HAP-1 (cell line): ENCODE measurements around the gene FAM222B.
"Not testable (repeated sequence)": the region's sequence is repeated elsewhere in the genome, so short reads cannot be mapped to it uniquely, and the experiment has no call there.

Source experiments
- DNase-seq, 2 experiments: peaks; one replicate each; pipeline ENCODE4 v3.0.0-alpha.2; 2016 to 2020; ENCODE audit warnings: low spot score in 2 of 2
- H3K27me3 ChIP-seq: fragments of 250-450 bp; sonication (Bioruptor Pico); 2 replicates; pipeline ENCODE4 v1.5.1; 2020; ENCODE audit warnings: low read depth, mild to moderate bottlenecking, moderate library complexity
- H3K36me3 ChIP-seq: fragments of 250-450 bp; sonication (Bioruptor Pico); replicated peaks from 2 replicates; pipeline ENCODE4 v1.5.1; 2020; ENCODE audit warnings: mild to moderate bottlenecking
- H3K4me1 ChIP-seq: fragments of 250-450 bp; sonication (Bioruptor Pico); 2 replicates; pipeline ENCODE4 v1.5.1; 2020; ENCODE audit warnings: mild to moderate bottlenecking
- H3K4me3 ChIP-seq: fragments of 250-450 bp; sonication (Bioruptor Pico); 2 replicates; pipeline ENCODE4 v1.5.1; 2020; ENCODE audit warnings: mild to moderate bottlenecking, moderate library complexity
- H3K9me3 ChIP-seq: fragments of 250-450 bp; sonication (Bioruptor Pico); 2 replicates; pipeline ENCODE4 v1.5.1; 2020; ENCODE audit warnings: mild to moderate bottlenecking, moderate library complexity
- in situ Hi-C: fragments of 300-500 bp; cut with MboI; formaldehyde crosslinking; loops from 3 replicates; pipeline ENCODE4 v1.14.3; 2020; ENCODE audit warnings: low sequenced_read_pairs, inconsistent platforms, mixed read lengths

FAM222B gene

GRCh38 chr17:28807925-28808634 lies 34.5 kb downstream of the FAM222B start:
- H3K4me3 ChIP-seq, result no peak overlapping the region
- H3K27me3 ChIP-seq, result no peaks in the 10 kb centered on the region
- DNase-seq, result peak; percentile 31 to 66
- in situ Hi-C loops, result no loop called here
- H3K36me3 ChIP-seq, result peaks cover 6% of the 10 kb centered on the region
- H3K4me1 ChIP-seq, result peaks cover 45% of the 10 kb centered on the region
- no peaks in the 10 kb centered on the region for H3K9me3 ChIP-seq

- in situ Hi-C loops, result no loop called here
- Histone ChIP-seq H3K4me1 (no peaks in the 10 kb centered on the region), H3K4me3 (no peak overlapping the region), H3K9me3 (no peaks in the 10 kb centered on the region), H3K36me3 (no peaks in the 10 kb centered on the region), H3K27me3 (no peaks in the 10 kb centered on the region)
- DNase-seq, result no peak
Observed at GRCh38 chr17:28796062-28796461, 46.5 kb downstream of the FAM222B start.

GRCh38 chr17:28794846-28795441 lies 47.6 kb downstream of the FAM222B start:
- H3K9me3 ChIP-seq, H3K4me1 ChIP-seq, DNase-seq, H3K36me3 ChIP-seq, H3K27me3 ChIP-seq, in situ Hi-C loops, H3K4me3 ChIP-seq: not testable (repeated sequence)

- DNase-seq, result no peak
- Histone ChIP-seq H3K27me3 (no peaks in the 10 kb centered on the region), H3K4me3 (no peak overlapping the region), H3K36me3 (no peaks in the 10 kb centered on the region), H3K9me3 (no peaks in the 10 kb centered on the region), H3K4me1 (no peaks in the 10 kb centered on the region)
- in situ Hi-C loops, result no loop called here
Observed at GRCh38 chr17:28792877-28793661, 49.5 kb downstream of the FAM222B start.

- H3K4me3 ChIP-seq, result no peak overlapping the region
- no peaks in the 10 kb centered on the region for H3K27me3 ChIP-seq
- H3K36me3 ChIP-seq, result no peaks in the 10 kb centered on the region
- in situ Hi-C loops, result no loop called here
- H3K4me1 ChIP-seq, result no peaks in the 10 kb centered on the region
- no peaks in the 10 kb centered on the region for H3K9me3 ChIP-seq
- DNase-seq, result no peak
Observed at GRCh38 chr17:28788100-28788499, 54.5 kb downstream of the FAM222B start.

DNA sequence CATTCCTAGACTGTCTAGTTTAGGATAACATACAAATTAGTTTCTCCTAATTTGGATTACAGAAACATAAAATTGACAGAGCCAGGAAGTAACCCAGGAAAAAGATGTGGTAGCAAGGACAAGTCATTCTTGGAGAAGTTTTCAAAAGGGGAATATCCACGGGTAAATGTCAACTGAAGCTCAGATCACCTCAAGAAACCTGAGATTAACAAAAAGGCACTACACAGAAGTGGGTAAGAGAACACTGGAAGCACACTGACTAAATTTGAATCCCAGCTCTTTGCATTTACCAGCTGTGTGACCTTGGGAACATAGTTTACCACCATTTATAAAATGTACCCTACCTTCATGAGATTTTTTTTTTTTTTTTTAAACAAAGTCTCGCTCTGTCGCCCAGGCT lies 59.4 kb downstream of the FAM222B start:
- Histone ChIP-seq H3K36me3 (no peaks in the 10 kb centered on the region), H3K4me1 (no peaks in the 10 kb centered on the region), H3K9me3 (no peaks in the 10 kb centered on the region), H3K4me3 (no peak overlapping the region), H3K27me3 (no peaks in the 10 kb centered on the region)
- in situ Hi-C loops, result no loop called here
- no peak for DNase-seq

- H3K36me3 ChIP-seq, H3K9me3 ChIP-seq, DNase-seq, H3K4me3 ChIP-seq, in situ Hi-C loops, H3K4me1 ChIP-seq, H3K27me3 ChIP-seq: not testable (repeated sequence)
Observed at GRCh38 chr17:28779601-28780000, 63.0 kb downstream of the FAM222B start.

GRCh38 chr17:28777178-28777577 lies 65.4 kb downstream of the FAM222B start:
- no peak for DNase-seq
- Histone ChIP-seq H3K27me3 (no peaks in the 10 kb centered on the region), H3K4me3 (no peak overlapping the region), H3K4me1 (no peaks in the 10 kb centered on the region), H3K36me3 (0 out of 2 replicates have a peak, but pooled peaks cover 3% of the 10 kb centered on the region), H3K9me3 (no peaks in the 10 kb centered on the region)
- in situ Hi-C loops, result no loop called here

GRCh38 chr17:28774206-28774605 lies 68.4 kb downstream of the FAM222B start:
- no peaks in the 10 kb centered on the region for H3K4me1 ChIP-seq
- H3K4me3 ChIP-seq, result no peak overlapping the region
- no peak for DNase-seq
- 0 out of 2 replicates have a peak, but pooled peaks cover 3% of the 10 kb centered on the region for H3K36me3 ChIP-seq
- no peaks in the 10 kb centered on the region for H3K27me3 ChIP-seq
- in situ Hi-C loops, result no loop called here
- H3K9me3 ChIP-seq, result no peaks in the 10 kb centered on the region

GRCh38 chr17:28773736-28774135 lies 68.9 kb downstream of the FAM222B start:
- no peaks in the 10 kb centered on the region for H3K4me1 ChIP-seq
- no peak overlapping the region for H3K4me3 ChIP-seq
- no peaks in the 10 kb centered on the region for H3K27me3 ChIP-seq
- H3K36me3 ChIP-seq, result 0 out of 2 replicates have a peak, but pooled peaks cover 3% of the 10 kb centered on the region
- H3K9me3 ChIP-seq, result no peaks in the 10 kb centered on the region
- DNase-seq, result no peak
- in situ Hi-C loops, result no loop called here

- in situ Hi-C loops, result no loop called here
Observed at GRCh38 chr17:28765038-28765437, 77.6 kb downstream of the FAM222B start.

DNA sequence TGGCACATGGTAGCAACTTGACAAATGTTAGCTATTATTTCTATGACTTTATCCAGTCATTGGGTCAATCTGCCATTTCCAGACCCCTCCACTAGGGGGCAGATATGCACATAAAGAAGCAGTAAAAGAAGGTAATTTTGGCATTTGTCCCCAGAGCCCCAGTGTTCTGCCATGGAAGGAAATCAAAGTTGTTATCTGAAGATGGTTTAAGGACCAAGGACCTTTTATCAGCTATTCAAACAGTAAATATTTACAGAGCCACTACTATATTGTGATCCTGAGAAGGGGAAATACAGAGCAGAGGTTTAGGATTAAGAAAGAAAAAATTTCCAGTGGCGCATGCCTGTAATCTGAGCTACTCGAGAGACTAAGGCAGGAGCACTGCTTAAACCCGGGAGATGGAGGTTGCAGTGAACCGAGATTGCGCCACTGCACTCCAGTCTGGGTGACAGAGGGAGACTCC lies 78.8 kb downstream of the FAM222B start:
- in situ Hi-C loops, result no loop called here
- H3K4me3 ChIP-seq, result no peak overlapping the region
- no peaks in the 10 kb centered on the region for H3K27me3 ChIP-seq
- H3K9me3 ChIP-seq, result no peaks in the 10 kb centered on the region
- H3K4me1 ChIP-seq, result no peaks in the 10 kb centered on the region
- peak; percentile 74 to 86 for DNase-seq
- H3K36me3 ChIP-seq, result peaks cover 25% of the 10 kb centered on the region

More at GRCh38 chr17:28765038-28765437, 77.6 kb downstream of the FAM222B start:
- Histone ChIP-seq H3K4me1 (no peaks in the 10 kb centered on the region), H3K27me3 (no peaks in the 10 kb centered on the region), H3K36me3 (peaks cover 13% of the 10 kb centered on the region), H3K4me3 (no peak overlapping the region), H3K9me3 (no peaks in the 10 kb centered on the region)
- no peak for DNase-seq

DNA sequence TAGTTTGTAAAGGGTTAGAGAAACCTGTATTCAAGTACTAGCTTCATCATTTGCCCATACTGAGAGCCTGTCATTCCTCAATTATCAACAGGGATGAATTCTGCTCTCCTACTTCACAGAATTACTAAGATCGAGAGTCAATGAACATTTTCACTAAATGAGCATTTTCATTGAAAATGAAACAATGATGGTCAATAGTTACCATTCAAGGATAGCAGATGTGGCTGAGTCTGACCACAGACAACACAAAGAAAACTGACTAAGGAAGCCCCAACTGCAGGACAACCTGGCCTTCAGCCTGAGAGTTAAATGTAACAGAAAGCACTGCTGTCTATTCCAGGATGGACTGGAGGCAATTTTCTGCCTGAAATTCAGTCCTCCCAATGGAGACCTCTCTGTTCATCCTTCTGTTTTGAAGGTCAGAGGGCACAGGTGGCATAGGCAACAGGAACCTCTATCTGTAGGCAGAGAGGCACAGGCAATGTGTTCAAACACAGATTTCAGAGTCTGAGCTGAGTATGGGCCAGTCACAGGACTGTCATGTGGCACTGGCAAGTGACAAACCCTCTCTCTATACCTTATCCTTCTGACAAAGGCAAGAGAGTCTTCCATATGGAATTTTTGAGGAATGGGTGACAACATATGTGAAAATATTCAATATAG lies 79.3 kb downstream of the FAM222B start:
- H3K36me3 ChIP-seq, result peaks cover 31% of the 10 kb centered on the region
- H3K4me3 ChIP-seq, result no peak overlapping the region
- DNase-seq, result no peak
- in situ Hi-C loops, result no loop called here
- H3K4me1 ChIP-seq, result no peaks in the 10 kb centered on the region
- no peaks in the 10 kb centered on the region for H3K27me3 ChIP-seq
- H3K9me3 ChIP-seq, result no peaks in the 10 kb centered on the region
